ENCODE results near the gene GIGYF1. TPM values are rescaled to one million over a fixed set of nuclear protein-coding genes. Genes with fewer than 3 reads are reported as not detected.

GIGYF1 gene
- total and polyA plus RNA-seq, 2 donors (not counting 3 experiments of a cell fraction or from before 2014, with no cell fraction given): 13.6 to 46.3 TPM

DNA sequence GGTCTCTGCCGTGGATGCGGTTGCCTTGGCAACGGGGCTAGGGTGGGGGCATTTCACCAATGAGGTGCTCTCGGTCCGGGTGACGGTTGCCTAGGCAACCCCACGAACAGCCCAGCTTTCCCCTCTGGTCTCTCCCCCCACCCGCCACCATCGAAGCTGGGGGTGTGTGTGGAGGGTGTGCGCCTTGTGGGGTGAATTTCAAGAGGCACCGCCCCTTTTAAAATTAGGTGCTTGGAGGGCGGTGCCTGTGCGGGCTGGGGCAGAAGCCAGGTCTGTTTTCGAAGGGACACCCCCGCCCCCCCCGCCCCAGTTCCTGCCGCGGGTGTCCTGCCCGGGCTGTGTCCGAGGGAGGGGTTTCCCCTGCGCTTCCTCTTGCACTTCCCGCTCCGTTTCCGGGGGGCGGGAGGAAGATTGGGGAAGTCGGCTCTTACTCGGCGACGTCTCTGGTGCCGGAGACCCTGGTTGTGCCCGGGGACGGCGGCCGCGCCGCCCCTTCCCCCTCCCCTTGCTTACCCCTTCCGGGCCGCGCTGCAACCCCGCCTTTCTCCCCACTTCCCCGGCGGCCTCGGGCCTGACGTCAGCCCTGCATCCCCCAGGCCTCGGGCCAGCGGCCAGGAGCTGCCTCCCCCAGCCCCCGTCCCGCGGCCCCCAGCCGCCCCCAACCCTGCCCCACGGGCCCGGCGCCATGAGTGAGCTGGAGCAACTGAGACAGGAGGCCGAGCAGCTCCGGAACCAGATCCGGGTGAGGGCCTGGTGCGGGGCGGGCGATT is 18.3 kb downstream of the GIGYF1 start:
- FAIRE-seq: peak; percentile 79
- peak; percentile 59 for DNase-seq (ENCODE audit: low read depth, low spot score)
- Histone ChIP-seq H3K27ac (ENCODE audit: insufficient read depth, low read depth, low read length) (no peak overlapping the region), H3K9ac (replicated peaks; ENCODE audit: extremely low read depth, insufficient read depth, low read length) (peak overlapping the region; percentile 36), H3K9me3 (replicated peaks; ENCODE audit: control insufficient read depth, insufficient read depth, low read length) (no peaks in the 10 kb centered on the region), H4K20me1 (replicated peaks; ENCODE audit: control insufficient read depth, extremely low read depth, insufficient read depth, low read length) (no peaks in the 10 kb centered on the region), H3K79me2 (ENCODE audit: control insufficient read depth, insufficient read depth, low read length) (peaks cover 28% of the 10 kb centered on the region), H3K9me1 (replicated peaks; ENCODE audit: control insufficient read depth, extremely low read depth, insufficient read depth, low read length) (no peaks in the 10 kb centered on the region), H3K4me3 (replicated peaks in 1 of 3; ENCODE audit: insufficient read depth in 1 of 3, low read depth in 1 of 3, low read length in 3 of 3) (peak overlapping the region; percentile 9 to 88 (median 40)), H3K36me3 (ENCODE audit: control insufficient read depth in 2 of 2, extremely low read depth in 1 of 2, insufficient read depth in 2 of 2, low read length in 2 of 2) (peaks cover 10 to 33% of the 10 kb centered on the region in 2 experiments), H3K27me3 (ENCODE audit: control insufficient read depth in 2 of 2, insufficient read depth in 2 of 2, low read length in 2 of 2) (peaks cover 0 to 2% of the 10 kb centered on the region in 2 experiments), H2AFZ (ENCODE audit: low read depth, low read length) (no peak overlapping the region), H3K4me2 (ENCODE audit: insufficient read depth, low read length) (peak overlapping the region; percentile 7), H3K4me1 (ENCODE audit: control insufficient read depth, extremely low read depth, insufficient read depth, low read length) (peaks cover 4% of the 10 kb centered on the region)
- ChIA-PET POLR2A (interaction anchor here (1.0 kb wide), 1 partner anchor 247 kb away, joined by 3 read pairs; the partner anchor contains the start of gene ZCWPW1), CTCF (interaction anchor here (0.6 to 2.2 kb wide), 10 partner anchors 9 to 245 kb away, joined by 3 to 5 read pairs (median 4); partner anchors contain the start of genes MOSPD3 and POP7)
- dilution Hi-C loops (cut with MboI; ENCODE audit: extremely low pct_ligation_motif_present, low sequenced_read_pairs): no loop called here
- BruUV-seq (replicated peaks): no TSS peak
- intact Hi-C loops (cut with micrococcal nuclease): loop anchor here (5.0 kb wide), 1 partner anchor 208 kb away; no protein-coding TSS in a partner anchor
- TF ChIP-seq POLR2AphosphoS5 (IDR thresholded peaks at IDR 0.05; ENCODE audit: insufficient read depth, low read depth, low read length): peak; percentile 45
- TF ChIP-seq POLR2A (IDR thresholded peaks at IDR 0.05; ENCODE audit: low read depth, low read length): peak; percentile 37
- no peak for TF ChIP-seq JUN (IDR thresholded peaks at IDR 0.05; ENCODE audit: borderline replicate concordance, insufficient read depth, insufficient read length, low read depth)
- no peak for TF ChIP-seq EZH2 (IDR thresholded peaks at IDR 0.05; ENCODE audit: borderline replicate concordance, low read depth, low read length, severe bottlenecking)

DNA sequence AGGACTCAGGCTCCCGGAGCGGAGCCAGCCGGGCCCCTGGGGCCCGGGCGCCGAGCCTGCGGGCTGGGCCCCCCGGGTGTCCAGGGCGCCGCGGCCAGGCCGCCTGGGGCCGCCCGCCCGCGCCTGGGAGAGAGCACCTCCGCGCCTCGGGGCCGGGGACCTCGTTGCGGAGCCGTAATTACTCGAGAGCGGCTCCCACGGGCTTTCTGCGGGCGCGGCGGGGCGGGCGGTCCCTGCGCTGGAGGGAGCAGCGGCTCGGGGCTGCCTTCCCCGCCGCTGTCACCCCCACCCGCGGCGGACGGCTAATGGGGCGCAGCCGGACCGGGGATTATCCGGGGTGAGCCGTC is 19.0 kb downstream of the GIGYF1 start:
- FAIRE-seq: no peak
- H3K9me1 ChIP-seq (replicated peaks; ENCODE audit: control insufficient read depth, extremely low read depth, insufficient read depth, low read length): no peaks in the 10 kb centered on the region
- no TSS peak for BruUV-seq (replicated peaks)
- peaks cover 1 to 2% of the 10 kb centered on the region in 2 experiments for H3K27me3 ChIP-seq (ENCODE audit: control insufficient read depth in 2 of 2, insufficient read depth in 2 of 2, low read length in 2 of 2)
- peak overlapping the region; percentile 70 to 88 (median 86) for H3K4me3 ChIP-seq (replicated peaks in 1 of 3; ENCODE audit: insufficient read depth in 1 of 3, low read depth in 1 of 3, low read length in 3 of 3)
- no peaks in the 10 kb centered on the region for H4K20me1 ChIP-seq (replicated peaks; ENCODE audit: control insufficient read depth, extremely low read depth, insufficient read depth, low read length)
- no peak overlapping the region for H3K27ac ChIP-seq (ENCODE audit: insufficient read depth, low read depth, low read length)
- DNase-seq (ENCODE audit: low read depth, low spot score): no peak
- no peak for TF ChIP-seq POLR2AphosphoS5 (IDR thresholded peaks at IDR 0.05; ENCODE audit: insufficient read depth, low read depth, low read length)
- TF ChIP-seq EZH2 (IDR thresholded peaks at IDR 0.05; ENCODE audit: borderline replicate concordance, low read depth, low read length, severe bottlenecking): no peak
- peak; percentile 5 for TF ChIP-seq POLR2A (IDR thresholded peaks at IDR 0.05; ENCODE audit: low read depth, low read length)
- TF ChIP-seq MYC (IDR thresholded peaks at IDR 0.05; ENCODE audit: low read depth, low read length): no peak
- TF ChIP-seq GATA2 (IDR thresholded peaks at IDR 0.05; ENCODE audit: insufficient read depth, insufficient read length, low read depth, low read length): no peak
- TF ChIP-seq JUN (IDR thresholded peaks at IDR 0.05; ENCODE audit: borderline replicate concordance, insufficient read depth, insufficient read length, low read depth): no peak
- TF ChIP-seq, protein P1, sequence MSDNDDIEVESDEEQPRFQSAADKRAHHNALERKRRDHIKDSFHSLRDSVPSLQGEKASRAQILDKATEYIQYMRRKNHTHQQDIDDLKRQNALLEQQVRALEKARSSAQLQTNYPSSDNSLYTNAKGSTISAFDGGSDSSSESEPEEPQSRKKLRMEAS (IDR thresholded peaks at IDR 0.05; ENCODE audit: insufficient read depth, insufficient read length): no peak
- H3K4me1 ChIP-seq (ENCODE audit: control insufficient read depth, extremely low read depth, insufficient read depth, low read length): peaks cover 4% of the 10 kb centered on the region
- H3K79me2 ChIP-seq (ENCODE audit: control insufficient read depth, insufficient read depth, low read length): peaks cover 28% of the 10 kb centered on the region
- peak overlapping the region; percentile 74 for H3K4me2 ChIP-seq (ENCODE audit: insufficient read depth, low read length)
- H2AFZ ChIP-seq (ENCODE audit: low read depth, low read length): no peak overlapping the region
- ChIA-PET POLR2A (no interaction called here), CTCF (interaction anchor here (0.7 to 1.4 kb wide), 4 partner anchors 8 to 177 kb away, joined by 3 to 5 read pairs (median 4); partner anchors contain the start of genes POP7 and SLC12A9)
- dilution Hi-C loops (cut with MboI; ENCODE audit: extremely low pct_ligation_motif_present, low sequenced_read_pairs) (no loop called here), intact Hi-C loops (cut with micrococcal nuclease) (loop anchor here (5.0 kb wide), 1 partner anchor 208 kb away; no protein-coding TSS in a partner anchor)
- peak overlapping the region; percentile 45 for H3K9ac ChIP-seq (replicated peaks; ENCODE audit: extremely low read depth, insufficient read depth, low read length)
- no peaks in the 10 kb centered on the region for H3K9me3 ChIP-seq (replicated peaks; ENCODE audit: control insufficient read depth, insufficient read depth, low read length)
- peaks cover 8 to 28% of the 10 kb centered on the region in 2 experiments for H3K36me3 ChIP-seq (ENCODE audit: control insufficient read depth in 2 of 2, extremely low read depth in 1 of 2, insufficient read depth in 2 of 2, low read length in 2 of 2)

Data from endothelial cell of umbilical vein (primary cell).